ENCODE results near the gene ADGRG2.

The ADGRG2 gene

GRCh38 chrX:19110642-19111041, 11.6 kb downstream of the ADGRG2 start:
- H3K4me3 ChIP-seq (replicated peaks; ENCODE audit: low read depth, low read length) = no peak overlapping the region
- TF ChIP-seq CTCF (IDR thresholded peaks at IDR 0.05; ENCODE audit: low read depth, low read length, missing control alignments) = no peak
- DNase-seq (ENCODE audit: extremely low read depth, low read depth) = no peak

GRCh38 chrX:19107035-19107434, 15.2 kb downstream of the ADGRG2 start:
- H3K4me3 ChIP-seq (replicated peaks; ENCODE audit: low read depth, low read length) = no peak overlapping the region
- no peak for DNase-seq (ENCODE audit: extremely low read depth, low read depth)
- TF ChIP-seq CTCF (IDR thresholded peaks at IDR 0.05; ENCODE audit: low read depth, low read length, missing control alignments) = no peak

- no peak for TF ChIP-seq CTCF (IDR thresholded peaks at IDR 0.05; ENCODE audit: low read depth, low read length, missing control alignments)
- DNase-seq (ENCODE audit: extremely low read depth, low read depth) = no peak
- H3K4me3 ChIP-seq (replicated peaks; ENCODE audit: low read depth, low read length) = no peak overlapping the region
These were observed 21.7 kb downstream of the ADGRG2 start for GRCh38 chrX:19100586-19100985.

GRCh38 chrX:19097553-19098283, 24.6 kb downstream of the ADGRG2 start:
- no peak for DNase-seq (ENCODE audit: extremely low read depth, low read depth)
- no peak for TF ChIP-seq CTCF (IDR thresholded peaks at IDR 0.05; ENCODE audit: low read depth, low read length, missing control alignments)
- H3K4me3 ChIP-seq (replicated peaks; ENCODE audit: low read depth, low read length) = no peak overlapping the region

GRCh38 chrX:19096586-19096985, 25.7 kb downstream of the ADGRG2 start:
- no peak overlapping the region for H3K4me3 ChIP-seq (replicated peaks; ENCODE audit: low read depth, low read length)
- DNase-seq (ENCODE audit: extremely low read depth, low read depth) = no peak
- no peak for TF ChIP-seq CTCF (IDR thresholded peaks at IDR 0.05; ENCODE audit: low read depth, low read length, missing control alignments)

- no peak for DNase-seq (ENCODE audit: extremely low read depth, low read depth)
- H3K4me3 ChIP-seq (replicated peaks; ENCODE audit: low read depth, low read length) = no peak overlapping the region
- no peak for TF ChIP-seq CTCF (IDR thresholded peaks at IDR 0.05; ENCODE audit: low read depth, low read length, missing control alignments)
These were observed 27.6 kb downstream of the ADGRG2 start for GRCh38 chrX:19094654-19095053.

GRCh38 chrX:19091596-19091995, 30.7 kb downstream of the ADGRG2 start:
- TF ChIP-seq CTCF (IDR thresholded peaks at IDR 0.05; ENCODE audit: low read depth, low read length, missing control alignments) = no peak
- H3K4me3 ChIP-seq (replicated peaks; ENCODE audit: low read depth, low read length) = no peak overlapping the region
- DNase-seq (ENCODE audit: extremely low read depth, low read depth) = no peak
